Fibroblast of skin of scalp (primary cell): ENCODE results near the gene WDR59.
"Not testable (repeated sequence)": the region's sequence is repeated elsewhere in the genome, so short reads cannot be mapped to it uniquely, and the experiment has no call there.

Experiments used
- DNase-seq: peaks from one replicate; pipeline ENCODE4 v3.0.0-alpha.2; 2013

WDR59 gene

DNA sequence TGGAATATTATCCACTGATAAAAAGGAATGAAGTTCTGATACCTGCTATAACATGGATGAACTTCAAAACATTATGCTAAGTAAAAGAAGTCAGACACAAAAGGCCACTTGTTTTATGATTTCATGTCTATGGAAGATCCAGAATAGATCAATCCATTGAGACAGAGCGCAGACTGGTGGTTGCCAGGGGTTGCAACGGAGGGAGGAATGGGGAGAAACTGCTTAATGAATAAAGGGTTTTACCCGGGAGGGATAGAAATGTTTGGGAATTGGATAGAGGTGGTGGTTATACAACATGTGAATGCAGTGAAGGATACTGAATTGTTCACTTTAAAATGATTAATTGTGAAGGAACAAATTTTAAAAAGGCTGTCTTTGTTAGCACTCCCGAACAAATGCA is 30.2 kb downstream of the WDR59 start:
- DNase-seq = no peak

GRCh38 chr16:74951681-74952080 is 33.2 kb downstream of the WDR59 start:
- DNase-seq = no peak

DNA sequence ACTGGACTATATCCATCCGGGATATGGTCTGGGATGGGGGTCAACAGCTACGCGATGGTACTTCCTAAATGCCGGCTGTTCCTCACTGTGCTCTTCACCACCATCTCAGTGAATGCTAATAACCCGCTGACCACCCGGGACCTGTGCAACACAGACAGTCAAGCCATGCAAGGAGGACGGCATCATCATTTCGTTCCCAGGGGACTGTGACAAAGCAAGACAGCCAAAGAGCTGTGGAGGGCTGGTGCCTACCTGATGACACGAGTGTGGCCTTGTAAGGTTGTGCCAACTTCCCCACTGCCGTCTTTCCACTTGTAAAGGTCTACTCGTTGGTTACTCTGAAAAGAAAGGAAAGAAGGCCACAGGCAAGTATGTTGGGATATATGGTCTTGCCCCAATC is 33.7 kb downstream of the WDR59 start:
- no peak for DNase-seq

DNA sequence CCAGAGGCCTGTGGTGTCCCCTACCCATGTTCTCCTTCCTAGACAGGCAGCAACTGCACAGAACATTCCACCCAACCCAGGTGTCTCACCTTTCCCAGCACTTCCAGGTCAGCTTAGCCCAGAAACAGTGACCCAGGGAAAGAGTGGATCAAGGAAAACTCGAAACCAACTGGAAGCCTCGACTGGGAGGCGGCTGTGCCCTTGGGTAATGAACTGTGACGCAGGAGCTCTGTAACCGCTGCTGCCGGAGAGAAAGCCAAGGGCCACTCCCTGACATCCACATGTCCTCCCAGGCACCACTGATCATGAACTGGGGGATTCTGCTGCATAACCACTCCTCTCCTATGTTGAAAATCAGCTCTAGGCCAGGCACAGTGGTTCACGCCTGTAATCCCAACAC is 34.4 kb downstream of the WDR59 start:
- no peak for DNase-seq

DNA sequence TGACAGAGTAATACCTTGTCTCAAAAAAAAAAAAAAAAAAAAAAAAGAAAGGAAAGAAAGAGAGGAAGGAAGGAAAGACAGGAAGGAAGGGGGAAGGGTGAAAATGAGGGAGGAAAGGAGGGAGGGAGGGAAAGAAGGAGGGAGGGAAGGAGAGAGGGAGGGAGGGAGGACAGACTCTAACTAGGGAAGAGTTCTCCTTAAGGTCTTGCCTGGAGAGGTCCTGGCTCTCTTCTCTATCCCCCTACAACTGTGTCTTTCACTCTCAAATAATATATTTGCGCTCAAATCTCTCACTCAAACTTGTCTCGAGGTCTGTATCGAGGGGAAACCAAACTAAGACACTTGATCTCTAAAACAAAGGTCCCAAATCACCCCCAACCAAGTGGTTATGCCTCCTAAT is 35.6 kb downstream of the WDR59 start:
- no peak for DNase-seq

- DNase-seq = no peak
These were observed 40.5 kb downstream of the WDR59 start for GRCh38 chr16:74944466-74944865.

- DNase-seq = no peak
These were observed 41.7 kb downstream of the WDR59 start for GRCh38 chr16:74942977-74943918.

GRCh38 chr16:74942566-74942965 is 42.4 kb downstream of the WDR59 start:
- no peak for DNase-seq

DNA sequence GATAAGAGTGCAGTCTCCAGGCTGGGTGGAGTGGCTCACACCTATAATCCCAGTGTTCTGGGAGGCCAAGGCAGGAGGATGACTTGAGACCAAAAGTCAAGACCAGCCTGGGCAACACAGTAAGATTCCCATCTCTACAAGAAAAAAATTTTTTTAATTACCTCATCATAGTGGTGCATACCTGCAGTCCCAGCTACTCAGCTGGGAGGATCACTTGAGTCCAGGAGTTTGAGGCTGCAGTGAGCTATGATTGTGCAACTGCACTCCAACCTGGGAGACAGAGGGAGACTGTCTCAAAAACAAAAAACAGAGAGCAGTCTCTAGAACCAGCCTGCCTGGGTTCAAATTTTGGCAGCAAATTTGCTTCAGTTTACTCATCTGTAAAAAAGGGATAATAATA is 45.2 kb downstream of the WDR59 start:
- no peak for DNase-seq

DNA sequence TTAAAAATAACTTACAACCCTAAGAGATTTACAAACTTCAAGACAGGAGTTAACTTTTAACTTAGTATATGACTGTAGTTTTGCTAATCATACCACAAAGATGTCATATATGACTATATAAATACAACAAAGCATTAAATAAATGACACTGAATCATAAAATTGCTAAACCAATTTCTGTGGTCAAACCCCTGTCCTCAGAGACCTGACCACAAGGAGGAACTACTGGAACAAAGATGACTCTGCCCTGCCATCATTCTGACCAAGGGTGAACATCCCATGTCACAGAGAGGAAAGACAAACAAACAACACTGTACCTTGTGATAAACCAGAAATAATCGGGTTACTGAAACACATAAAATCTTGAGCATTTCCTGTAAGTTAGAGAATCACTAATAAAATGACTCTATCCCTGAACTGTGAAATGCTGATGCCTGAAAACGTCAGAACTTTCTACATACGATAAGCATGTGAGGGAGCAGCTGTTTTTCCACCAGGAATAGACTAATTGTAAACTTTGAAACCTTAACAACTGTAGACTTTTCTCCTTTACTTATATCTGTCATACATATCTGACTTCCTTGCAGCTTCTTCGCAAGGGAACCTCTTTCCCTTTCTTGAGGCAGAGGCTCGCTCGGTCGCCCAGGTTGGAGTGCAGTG is 47.9 kb downstream of the WDR59 start:
- peak; percentile 80 for DNase-seq

- DNase-seq = no peak
These were observed 53.5 kb downstream of the WDR59 start for GRCh38 chr16:74931445-74931844.

DNA sequence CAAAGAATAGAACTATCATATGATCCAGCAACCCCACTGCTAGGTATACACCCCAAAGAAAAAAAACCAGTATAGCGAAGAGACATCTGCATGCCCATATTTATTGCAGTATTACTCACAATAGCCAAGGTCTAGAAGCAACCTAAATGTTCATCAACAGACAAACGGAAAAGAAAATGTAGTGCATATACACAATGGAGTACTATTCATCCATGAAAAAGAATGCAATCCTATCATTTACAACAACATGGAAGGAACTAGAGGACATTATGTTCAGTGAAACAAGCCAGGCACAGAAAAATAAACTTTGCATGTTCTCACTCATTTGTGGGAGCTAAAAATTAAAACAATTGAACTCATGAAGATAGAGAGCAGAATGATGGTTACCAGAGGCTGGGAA is 55.3 kb downstream of the WDR59 start:
- DNase-seq = no peak

- no peak for DNase-seq
These were observed 58.1 kb downstream of the WDR59 start for GRCh38 chr16:74926805-74927204.

DNA sequence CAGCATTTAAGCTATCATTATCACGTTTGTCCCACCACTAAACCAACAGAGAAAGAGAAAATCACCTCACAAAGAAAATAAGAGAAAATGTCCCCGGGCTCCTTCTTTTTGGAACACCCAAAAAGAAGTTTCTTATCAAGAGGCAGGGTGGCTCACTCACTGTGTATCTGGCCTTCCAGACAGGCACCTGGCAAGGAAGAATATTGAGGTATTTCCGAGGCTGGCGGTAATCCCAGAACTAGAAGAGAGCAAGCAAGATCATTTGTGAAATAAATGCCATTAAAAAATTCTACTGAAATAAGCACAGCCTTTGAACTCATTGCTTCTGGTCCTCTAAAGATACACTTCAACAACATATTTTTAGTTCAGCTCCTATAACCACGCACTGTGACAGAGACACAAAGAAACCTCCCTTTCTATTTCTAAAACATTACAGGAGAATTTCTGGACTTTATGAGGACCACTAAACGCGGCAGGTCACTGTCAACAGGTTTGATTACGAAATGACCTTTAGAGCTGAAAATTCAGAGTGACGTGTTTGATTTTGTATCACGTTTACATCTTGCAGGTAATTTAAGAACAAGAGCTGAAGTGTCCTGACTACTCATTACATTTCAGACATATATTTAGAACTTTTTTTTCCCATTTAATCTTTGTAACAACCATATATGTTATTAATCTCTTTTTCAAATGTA is 61.0 kb downstream of the WDR59 start:
- no peak for DNase-seq

DNA sequence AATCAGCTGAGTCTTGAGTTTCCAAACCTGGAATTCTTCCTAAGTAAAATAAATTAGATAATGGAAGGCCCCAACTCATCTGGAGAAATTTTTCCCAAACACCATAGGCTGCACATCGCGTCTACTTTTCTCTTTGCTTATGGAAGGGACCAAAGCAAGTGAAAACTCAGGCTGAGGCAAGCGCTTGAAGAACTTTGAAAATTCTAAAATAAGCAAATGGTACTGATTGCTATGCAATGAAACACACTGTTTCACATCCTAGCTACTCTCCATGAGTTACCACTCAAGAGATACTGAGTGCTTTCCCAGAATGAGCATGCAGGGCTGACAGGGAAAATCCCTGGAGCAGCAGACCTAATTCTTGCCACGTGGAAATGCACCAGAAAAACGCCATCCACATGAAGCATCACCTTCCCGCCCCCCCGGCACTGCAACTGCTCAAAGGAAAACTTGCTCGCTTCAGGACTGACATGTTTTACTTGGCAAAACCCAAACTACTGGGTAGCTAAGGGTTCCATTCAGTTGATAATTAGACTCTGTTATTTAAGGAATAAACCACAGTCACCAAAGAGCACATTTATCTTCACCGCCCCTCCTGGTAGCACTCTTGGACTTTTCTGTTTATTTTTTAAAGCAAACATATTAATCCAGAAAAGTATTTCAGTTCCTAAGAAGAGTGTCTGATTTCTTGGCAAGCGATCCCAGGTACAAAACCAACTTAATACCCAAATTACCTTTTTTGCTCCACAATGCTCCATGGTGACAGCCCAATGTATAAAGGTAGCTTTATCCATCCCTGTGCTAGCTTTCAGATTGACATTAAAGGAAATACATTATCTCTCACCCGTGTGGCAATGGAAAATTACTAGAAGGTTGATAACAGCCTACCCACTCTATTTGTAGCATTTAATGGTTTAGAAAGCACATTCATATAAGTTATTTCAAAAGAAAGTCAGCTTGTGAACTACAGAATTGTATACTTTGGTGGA is 62.5 kb downstream of the WDR59 start:
- DNase-seq = no peak

GRCh38 chr16:74921051-74921450 is 63.9 kb downstream of the WDR59 start:
- DNase-seq = no peak

GRCh38 chr16:74909665-74910064 is 75.3 kb downstream of the WDR59 start:
- no peak for DNase-seq

GRCh38 chr16:74908759-74909158 is 76.2 kb downstream of the WDR59 start:
- DNase-seq = not testable (repeated sequence)

GRCh38 chr16:74903901-74904678 is 80.8 kb downstream of the WDR59 start:
- DNase-seq = no peak

- DNase-seq = no peak
These were observed 81.8 kb downstream of the WDR59 start for GRCh38 chr16:74903120-74903519.

DNA sequence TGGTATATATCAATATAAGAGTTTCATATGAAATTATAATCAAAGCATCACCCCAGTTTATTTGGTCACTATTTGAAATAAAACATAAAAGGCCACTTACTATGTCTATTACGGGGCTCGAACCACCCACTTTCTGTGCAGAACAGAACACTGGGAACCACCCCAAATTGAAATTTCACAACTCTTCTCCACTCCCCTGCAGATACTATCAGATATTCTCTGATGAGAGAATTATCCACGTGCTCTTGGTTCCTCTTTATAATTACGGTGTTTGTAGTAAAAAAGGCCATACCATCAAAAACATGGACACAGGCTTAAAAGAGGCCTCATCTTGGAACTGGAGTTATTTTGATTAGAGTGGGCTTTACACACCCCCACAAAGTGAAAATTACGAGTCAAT is 82.8 kb downstream of the WDR59 start:
- no peak for DNase-seq
